ELR (cell line): ENCODE data around the gene TNFRSF13B.
"Not testable (repeated sequence)": the region's sequence is repeated elsewhere in the genome, so short reads cannot be mapped to it uniquely, and the experiment has no call there.

Experiments
- DNase-seq: peaks from one replicate; pipeline ENCODE4 v3.0.0-alpha.2; 2015; ENCODE audit warnings: low read depth

The TNFRSF13B gene

DNA sequence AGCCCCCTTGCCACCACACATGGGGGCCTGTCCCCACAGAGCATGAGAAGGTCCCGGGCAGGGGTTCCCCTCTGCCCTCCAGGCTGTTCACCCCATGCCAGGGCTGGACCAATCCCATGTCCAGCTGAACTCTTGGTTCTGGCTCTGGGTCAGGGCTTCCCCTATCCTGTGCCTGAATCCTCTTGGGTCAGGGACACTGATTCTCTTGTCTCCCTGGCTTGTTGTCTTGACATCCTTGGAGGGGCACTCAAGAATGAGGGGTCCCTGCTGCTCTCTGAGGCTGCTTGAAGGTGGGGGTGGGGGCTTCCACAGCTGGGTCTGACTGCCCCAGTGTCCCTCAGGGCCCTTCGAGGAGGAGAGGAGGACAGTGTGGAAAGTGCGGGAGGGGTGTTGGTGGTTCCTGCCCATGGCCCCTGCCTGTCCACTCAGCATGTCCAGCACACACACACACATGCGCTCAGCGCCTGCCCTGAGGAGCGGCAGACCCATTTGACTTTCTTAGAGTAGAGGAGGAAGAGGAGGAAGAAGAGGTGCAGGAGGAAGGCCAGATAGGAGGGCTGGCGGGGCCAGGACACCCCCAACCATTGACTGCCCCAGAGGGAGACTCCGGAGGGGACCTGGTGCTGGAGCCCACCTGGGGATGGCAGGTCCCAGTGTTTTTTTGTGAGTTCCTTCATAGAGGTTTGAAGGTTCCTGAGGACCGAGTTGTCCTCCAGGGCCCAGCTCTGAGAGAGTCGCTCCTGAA lies 47.0 kb downstream of the TNFRSF13B start:
- no peak for DNase-seq

DNA sequence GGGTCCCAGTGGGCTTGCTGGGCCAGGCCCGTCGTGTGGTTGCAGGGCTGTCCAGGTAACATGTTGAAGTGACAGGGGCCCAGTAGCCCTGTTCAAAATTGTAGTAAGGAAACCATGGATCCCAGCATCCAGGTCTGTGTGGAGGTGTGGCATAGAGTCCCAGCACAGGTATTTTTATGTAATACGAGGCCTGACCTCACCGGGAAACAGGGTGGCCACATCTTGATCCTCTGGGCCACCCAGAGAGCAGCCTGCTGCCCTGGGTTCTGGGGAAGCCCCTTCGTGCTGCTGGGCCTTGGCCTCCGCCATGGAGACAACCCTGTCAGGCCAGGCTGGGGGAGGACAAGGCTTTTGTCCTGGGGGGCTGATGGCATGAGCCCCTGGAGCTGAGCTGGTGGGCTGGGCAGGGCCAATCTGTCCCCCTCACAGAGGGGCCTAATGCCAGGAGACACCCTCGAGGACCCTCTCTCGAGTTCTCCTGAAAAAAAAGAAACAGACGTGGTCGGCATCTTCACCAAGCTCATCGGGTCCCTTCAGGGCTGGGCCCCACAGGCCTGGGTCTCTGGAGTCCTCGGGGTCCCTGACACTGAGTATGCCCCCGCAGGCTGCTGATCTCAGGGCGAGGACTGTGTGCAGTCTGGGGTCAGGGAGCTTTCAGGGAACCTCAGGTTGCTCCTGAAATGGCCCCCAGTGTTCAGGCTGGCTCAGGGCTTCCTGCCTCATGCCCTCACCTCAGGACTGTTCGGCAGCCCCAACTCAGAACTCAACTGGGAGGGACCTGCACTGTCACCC lies 47.8 kb downstream of the TNFRSF13B start:
- DNase-seq, result no peak

DNA sequence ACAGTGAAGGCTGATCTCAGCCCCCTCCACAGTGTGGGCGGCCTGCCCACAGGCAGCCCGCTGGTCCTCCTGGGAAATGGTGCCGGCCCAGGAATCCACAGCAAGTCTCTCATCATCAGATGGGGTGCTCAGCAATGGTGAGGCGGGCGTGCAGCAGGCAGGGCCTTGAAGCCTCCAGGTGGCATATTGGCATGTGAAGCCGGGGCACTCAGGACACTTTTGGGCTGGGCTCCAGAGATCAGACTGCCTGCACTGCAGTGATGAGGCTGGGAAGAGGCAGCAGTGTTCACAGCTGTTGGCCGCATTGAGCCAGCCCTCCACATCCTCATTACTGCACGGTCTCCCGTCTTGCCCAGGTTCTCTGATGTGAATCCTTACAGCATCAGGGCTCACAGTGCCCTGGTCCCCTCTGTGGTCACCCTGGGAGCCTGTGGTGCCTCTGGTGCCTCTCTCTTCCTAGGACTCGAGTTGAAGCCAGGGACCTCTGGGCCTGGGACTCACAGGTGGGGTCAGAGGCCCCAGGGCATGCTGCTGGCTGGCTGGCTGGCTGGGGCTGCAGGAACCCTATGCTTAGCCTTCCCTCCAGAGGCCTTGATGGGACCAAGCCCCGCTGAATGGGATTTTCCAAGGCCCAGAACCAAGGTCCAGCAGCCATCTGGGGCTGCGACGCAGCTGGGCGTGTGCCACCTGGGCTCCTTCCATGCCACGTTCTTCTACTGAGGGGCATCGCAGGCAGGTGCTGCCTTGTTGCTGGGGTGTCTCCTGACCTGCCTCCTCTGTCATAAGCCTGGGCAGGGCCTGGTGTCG lies 48.6 kb downstream of the TNFRSF13B start:
- no peak for DNase-seq

DNA sequence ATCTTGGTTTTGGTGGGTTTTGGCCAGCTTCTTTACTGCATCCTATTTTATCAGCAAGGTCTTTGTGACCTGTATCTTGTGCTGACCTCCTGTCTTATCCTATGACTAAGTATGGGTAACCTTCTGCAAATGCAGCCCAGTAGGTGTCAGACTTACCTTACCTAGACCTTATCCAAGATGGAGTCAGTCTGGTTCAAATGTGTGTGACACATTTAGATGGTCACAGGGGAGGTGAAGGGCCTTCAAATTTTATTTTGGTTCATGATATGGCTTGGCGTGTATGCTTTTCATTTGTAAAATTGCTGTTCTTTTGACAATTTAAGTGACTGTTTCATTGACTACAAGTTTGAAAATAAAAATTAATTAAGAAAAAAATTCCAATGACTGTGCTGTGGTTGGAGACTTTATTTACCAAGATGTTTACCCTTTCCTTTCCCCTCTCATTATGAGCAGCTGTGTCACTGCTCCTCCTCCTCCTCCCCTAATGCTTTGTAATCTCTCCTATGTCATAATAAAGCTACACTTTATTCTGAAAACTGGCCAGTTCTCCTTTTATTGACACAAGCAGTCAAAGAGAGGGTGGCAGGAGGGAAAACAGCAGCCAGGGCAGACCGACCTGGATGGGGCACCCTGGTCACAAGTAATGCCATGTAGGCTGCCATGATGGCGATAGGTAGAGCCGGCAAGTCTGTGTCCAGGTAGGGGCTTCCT lies 49.4 kb downstream of the TNFRSF13B start:
- DNase-seq, result peak; percentile 30

DNA sequence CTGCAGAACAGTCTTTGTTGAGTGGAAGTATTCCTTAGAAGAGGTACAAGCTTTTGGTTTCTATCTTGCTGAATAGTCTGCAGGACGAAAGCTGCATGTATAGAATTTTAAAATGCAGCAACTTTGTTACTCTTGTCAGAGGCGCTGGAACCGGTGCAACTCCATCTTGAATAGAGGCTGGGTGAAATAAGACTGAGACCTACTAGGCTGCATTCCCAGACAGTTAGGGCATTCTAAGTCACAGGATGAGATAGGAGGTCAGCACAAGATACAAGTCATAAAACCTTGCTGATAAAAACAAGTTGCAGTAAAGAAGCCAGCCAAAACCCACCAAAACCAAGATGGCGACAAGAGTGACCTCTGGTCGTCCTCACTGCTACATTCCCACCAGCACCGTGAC lies 50.5 kb downstream of the TNFRSF13B start:
- not testable (repeated sequence) for DNase-seq

DNA sequence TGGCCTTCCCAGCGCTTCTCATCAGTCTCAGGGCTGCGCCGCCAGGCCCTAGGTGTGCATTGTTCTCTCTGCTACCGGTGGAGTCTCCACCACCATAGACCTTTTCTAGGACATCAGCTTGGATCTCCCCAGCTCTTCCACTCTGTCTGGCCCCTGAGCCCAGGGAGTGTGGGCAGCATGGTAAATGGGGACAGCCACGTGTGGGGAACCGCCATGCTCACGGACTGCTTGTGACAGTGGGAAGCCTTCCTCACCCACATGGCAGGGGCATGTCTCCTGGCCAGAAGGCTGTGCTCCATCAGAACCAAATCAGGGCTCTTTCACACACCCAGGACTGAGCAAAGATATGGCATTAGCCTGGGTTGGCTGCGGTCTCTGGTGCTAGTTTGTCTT lies 51.3 kb downstream of the TNFRSF13B start:
- DNase-seq, result no peak

DNA sequence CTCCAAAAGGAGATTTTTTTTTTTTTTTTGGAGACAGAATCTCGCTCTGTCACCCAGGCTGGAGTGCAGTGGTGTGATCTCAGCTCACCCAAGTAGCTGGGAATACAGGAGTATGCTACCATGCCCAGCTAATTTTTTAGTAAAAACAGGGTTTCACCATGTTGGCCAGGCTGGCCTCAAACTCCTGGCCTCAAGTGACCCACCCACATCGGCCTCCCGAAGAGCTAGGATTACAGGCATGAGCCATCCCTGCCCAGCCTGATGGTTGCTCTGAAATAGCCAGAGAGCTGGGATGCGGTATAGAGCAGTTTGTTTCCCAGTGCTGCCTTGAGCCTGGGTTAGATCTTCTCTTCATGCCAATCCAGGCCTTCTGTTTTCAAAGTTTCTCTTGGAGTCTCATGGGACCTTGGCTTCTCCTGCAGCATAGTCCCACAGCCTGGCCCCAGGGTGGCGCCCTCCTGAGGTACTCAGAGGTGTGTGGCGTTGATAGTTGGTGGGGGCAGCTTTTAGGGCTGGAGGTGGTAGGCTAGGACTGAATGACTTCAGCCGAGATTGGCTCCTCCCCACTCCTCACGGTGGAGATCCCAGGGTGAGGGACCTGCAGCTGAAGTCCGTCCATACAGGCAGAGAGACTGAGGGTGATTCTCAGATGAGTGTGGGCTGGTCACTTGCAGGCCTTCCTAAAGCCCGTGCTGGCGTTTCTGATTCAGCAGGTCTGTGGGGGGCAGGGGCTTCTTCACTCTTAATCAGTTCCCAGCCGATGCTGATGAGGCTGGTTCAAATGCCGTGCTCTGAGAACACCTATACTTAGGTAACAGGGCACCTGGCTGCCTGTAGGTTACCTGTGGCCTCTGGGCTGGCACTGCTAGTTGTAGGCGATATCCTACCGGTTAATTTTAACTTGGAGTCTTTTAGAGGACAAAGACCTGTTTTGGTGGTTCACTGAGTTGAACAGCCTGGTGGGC lies 52.0 kb downstream of the TNFRSF13B start:
- no peak for DNase-seq

DNA sequence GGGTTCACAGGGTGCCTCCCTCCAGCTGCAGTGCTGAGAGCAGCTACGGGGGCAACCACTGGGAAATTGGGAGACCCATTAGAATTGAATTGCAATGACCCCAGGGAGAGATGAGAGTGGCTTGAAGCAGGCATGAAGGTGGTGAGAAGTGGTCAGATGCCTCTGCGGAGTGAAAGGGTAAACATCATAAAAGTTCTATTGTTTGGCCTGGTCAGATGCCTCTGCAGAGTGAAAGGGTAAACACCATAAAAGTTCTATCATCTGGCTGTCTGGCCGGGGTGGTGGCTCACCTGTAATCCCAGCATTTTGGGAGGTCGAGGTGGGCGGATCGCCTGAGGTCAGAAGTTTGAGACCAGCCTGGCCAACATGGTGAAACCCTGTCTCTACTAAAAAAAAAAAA lies 53.5 kb downstream of the TNFRSF13B start:
- DNase-seq, result no peak

DNA sequence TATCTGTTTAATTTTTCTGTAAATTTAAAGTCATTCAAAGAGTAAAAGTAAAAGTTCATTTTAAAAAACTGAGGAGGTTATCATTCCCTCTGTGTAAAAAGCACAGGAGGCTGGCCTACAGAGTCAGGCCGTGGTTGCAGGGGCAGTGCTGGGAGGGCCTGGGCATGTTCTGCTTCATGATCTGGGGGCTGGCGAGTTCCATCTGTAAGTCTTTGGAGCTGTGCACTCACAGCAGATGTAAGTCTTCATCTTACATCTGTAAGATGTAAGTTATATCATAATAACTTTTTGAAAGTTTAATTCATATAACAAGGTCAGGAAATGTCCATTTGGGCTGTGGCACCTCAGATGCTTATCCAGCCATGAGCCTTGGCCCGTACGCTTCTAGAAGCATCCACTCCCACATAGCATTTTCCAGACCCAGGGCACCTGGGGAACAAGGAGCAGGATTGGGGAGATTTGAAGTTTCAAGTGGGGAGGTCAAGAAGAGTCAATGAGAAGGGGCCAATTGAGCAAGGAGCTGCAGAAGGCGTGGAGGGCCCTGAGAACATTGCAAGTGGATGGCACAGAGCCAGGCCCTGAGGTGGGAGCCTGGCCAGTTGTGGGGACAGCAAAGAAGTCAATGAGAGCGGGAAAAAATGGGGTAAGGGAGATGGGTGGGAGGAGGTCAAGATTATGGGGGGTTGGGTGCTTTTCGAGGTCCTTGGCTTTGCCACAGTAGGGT lies 54.1 kb downstream of the TNFRSF13B start:
- DNase-seq, result no peak

DNA sequence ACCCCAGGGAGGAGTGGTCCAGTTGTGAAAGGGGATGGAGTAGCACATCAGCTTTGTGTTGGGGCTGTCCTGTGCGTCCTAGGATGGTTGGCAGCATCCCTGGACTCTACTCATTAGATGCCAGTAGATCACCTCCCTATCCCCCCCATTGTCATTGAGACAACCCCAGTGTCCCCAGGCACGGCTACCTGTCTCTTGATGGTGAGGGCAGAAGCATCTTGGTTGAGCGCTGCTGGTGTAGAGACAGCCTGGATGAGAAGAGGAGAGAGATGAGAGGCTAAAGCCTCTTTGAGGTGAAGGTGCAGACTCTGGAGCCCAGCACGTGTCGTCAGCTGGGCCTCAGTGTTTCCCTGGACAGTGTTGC lies 55.4 kb downstream of the TNFRSF13B start:
- DNase-seq, result no peak

DNA sequence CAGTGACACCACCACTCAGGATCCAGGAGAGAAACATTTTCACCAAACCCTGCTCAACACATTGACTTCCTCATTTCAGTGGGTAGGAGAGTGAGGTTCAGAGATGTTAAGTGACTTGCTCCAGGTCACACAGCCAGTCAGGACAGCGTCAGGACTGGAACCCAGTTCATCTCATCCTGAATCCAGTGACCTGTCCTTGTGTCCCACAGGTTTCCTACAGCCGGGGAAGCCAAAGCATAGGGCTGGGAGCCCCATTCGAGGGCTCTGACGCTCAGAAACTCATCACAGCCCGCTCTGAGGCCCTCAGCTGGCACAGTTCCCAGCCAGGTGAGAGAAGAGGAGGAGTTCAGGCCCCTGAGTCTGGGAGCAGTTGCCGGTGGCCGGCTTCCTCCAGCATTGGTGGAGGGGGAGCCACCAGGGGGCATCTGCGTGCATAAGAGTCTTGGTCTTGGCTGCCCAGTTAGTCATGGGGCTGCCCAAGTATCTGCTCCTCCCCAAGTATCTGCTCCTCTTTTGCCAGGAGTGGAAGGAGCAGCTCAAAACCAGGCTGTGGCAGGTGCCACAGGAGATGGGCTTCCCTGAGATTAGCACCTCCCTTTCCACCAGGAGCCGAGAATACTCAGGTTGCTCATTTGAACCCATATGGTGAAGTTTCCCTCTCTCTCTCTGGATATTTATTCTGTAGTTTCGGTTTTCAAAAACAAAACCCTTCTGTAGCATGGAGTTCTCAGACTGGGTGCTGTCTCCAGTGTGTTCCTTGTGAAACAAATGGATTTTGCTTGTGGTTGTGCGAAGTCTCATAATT lies 56.0 kb downstream of the TNFRSF13B start:
- DNase-seq, result peak; percentile 70

DNA sequence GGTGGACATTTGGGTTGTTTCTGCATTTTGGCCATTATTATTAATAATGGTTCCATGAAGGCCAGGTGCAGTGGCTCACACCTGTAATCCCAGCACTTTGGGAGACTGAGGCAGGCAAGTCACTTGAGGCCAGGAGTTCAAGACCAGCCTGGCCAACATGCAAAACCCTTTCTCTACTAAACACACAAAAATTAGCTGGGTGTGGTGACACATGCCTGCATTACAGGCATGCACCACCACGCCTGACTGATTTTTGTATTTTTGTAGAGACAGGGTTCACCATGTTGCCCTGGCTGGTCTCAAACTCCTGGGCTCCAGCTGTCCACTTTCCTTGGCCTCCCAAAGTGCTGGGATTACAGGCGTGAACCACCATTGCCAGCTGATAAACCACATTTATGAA lies 58.5 kb downstream of the TNFRSF13B start:
- no peak for DNase-seq

DNA sequence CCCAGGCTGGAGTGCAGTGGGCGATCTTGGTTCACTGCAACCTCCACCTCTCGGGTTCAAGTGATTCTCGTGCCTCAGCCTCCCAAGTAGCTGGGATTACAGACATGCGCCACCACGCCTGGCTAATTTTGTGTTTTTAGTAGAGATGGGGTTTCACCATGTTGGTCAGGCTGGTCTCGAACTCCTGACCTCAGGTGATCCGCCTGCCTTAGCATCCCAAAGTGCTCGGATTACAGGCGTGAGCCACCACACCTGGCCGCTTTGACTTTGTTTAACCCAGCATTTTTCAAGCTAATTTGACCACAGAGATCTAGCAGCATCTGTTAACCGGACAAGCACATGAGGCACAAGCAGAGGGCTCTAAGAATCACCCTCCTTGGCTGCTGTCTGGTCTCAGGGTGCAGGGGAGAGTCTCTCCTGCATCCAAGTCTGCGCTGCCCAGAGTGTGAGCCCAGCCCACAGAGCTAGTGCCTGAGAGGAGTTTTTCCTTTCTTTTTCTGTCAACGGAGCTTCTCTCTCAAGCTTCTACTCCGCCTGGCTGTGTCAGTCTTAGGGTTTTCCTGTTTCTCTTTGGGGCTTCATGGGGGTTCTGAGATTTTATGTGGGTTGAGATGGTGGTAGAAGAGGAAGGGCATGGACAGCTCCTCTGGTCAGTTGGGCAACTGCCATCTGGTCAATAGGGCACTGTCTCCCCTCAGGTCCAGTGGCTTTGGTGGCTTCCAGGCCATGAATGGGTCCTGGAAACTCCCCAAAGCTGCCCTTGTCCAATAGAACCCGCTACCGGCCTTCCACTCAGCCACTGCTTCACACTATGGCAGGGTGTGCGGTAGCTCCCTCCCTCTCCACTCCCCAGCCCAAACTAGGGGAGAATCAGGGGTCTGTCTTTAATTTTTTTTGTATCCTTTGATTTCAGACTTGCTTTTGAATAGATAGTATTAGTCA lies 59.6 kb downstream of the TNFRSF13B start:
- no peak for DNase-seq

DNA sequence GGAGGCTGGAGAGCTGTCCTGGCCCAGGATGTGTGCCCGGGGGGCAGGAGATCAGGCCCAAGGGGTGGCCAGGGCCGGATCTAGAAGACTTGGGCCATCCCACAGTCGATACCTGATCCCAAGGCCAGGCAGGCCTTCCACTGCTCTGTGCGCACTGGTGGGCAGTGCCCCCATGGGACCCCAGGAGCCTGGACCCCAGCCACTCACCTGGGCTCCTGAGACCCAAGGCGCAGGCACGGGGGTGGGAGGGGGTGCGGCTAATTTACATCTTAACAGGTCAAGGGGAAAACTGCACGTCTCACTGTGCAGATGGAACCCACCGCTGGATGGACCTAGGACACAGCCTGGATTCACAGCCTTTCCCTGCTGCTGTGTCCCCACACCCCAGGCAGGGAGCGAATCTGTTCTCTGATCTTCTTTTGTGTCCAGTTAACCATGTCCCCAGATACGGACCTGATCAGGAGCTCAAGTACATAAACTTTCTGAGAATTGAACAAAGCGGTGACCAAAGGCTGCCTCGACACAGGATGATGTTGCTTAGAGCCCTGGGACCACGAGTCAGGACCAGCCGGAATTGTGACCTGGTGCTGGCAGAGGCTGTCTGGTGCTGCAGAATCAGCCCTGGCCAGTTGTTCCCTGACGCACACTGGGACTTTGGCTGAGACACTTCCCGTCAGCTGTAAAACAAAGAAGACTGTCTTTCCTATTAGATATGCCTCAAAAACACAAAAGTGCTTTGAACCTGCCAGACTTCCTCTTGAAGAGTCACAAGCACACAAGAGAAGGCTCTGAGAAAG lies 60.6 kb downstream of the TNFRSF13B start:
- DNase-seq, result no peak

DNA sequence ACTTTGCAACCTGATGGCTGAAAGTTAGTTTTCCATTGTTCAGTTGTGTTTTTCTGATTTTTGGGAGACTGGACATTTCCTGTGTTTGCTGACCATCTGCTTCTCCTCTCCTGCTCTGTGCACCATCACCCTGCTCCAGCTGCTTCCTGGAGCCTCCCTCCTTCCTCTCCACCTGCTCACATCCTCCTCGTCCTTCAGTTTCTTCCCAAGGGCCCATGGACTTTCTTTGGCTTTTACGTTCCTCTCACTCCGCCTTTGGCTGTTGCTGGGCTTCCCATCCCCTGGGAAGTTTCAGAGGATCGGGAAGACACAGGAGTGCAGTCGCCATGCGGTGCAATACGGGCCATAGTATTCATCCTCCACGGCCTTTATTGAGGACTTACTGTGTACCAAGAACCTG lies 61.6 kb downstream of the TNFRSF13B start:
- no peak for DNase-seq

DNA sequence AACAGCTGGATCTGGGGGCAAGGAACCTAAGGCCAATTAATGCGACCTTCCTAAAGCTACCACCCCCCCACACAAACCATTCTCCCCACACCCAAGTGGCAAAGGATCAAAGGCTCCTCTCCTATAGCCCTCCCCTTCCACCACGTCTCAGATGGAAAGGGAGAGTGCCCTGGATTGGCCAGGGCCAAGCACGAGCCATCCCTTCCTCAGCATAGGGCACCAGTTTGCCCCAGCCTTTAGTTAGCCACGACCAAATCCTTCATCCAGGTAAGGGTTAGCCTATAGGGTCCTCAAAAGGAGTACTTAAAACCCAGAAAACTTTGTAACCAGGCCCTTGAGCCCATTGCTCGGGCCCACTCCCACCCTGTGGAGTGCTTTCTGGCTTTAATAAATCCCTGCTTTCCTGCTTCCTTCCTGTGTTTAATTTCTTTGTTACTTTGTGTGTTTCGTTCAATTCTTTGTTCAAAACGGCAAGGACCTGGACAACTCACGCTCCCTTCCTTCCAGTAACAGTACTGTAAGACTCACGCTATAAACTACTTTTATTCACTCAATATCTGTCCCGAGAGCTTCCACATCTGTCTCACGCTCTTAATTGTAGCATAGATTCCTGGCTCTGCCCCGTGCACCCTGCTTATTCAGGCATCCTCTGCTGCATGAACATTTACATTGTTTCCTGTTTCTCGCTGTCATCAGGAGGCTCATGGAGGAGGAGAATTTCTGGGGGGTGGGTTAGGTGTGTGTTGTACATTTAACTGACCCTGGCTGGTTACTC lies 62.3 kb downstream of the TNFRSF13B start:
- DNase-seq, result no peak

DNA sequence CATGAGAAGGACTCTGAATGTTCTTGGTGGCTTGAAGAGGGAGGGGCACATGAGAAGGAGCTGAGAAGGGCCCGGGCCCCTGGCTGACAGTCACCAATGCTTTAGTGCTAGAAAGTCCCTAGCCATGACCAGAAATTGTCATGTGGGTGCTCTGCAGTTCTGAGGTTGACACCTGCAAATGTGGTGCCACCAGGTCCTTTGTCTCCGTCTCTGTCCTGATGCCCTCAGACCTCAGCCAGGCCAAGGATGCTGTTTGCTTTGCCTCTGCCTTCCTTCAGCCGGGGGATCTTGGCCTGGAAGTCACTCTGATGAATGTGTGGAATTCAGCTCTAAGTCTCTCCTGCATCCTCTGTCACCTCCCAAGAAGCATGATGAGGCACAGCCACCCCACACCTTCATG lies 63.6 kb downstream of the TNFRSF13B start:
- DNase-seq, result no peak
